HG03196 (cell line): ENCODE results near the gene GPER1.
"Not testable (repeated sequence)": the region's sequence is repeated elsewhere in the genome, so short reads cannot be mapped to it uniquely, and the experiment has no call there.

Source experiments
- ATAC-seq: cut with Tn5 transposase; IDR thresholded peaks from one replicate; pipeline ENCODE4 v1.9.1; 2021; ENCODE audit not compliant: unreplicated experiment

The GPER1 gene

DNA sequence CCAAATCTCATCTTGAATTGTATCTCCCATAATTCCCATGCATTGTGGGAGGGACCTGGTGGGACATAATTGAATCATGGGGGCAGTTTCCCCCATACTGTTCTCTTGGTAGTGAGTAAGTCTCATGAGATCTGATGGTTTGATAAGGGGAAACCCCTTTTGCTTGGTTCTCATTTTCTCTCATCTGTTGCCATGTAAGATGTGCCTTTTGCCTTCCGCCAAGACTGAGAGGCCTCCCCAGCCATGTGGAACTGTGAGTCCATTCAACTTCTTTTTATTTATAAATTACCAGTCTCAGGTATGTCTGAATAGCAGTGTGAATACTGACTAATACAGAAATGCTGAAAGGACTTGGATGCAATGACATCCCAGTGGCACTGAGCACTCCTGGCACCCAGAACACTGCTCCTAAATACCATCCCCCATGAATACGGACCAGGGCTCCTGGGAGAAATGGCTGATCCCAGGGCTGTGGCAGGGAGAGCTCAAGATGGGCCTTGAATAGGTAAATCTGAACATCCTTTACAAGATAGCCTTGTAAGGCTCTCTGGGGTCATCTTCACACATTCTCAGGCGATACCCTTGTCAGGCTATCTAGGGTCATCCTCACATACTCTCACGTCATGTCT is 52.7 kb downstream of the GPER1 start:
- ATAC-seq, result no peak

DNA sequence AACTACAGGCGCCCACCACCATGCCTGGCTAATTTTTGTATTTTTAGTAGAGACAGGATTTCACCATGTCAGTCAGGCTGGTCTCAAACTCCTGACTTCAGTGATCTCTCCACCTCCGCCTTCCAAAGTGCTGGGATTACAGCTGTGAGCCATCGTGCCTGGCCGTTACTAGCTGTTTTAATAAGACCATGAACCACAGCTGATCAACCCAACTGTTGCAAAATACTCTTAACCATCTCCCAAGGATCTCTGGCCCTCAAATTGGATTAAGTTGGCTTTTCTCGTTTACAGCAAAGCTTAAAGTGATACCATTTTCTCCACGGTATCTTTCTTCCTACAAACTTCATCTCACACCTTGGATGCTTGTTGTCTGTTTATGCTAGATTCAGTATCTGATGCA is 53.7 kb downstream of the GPER1 start:
- no peak for ATAC-seq

DNA sequence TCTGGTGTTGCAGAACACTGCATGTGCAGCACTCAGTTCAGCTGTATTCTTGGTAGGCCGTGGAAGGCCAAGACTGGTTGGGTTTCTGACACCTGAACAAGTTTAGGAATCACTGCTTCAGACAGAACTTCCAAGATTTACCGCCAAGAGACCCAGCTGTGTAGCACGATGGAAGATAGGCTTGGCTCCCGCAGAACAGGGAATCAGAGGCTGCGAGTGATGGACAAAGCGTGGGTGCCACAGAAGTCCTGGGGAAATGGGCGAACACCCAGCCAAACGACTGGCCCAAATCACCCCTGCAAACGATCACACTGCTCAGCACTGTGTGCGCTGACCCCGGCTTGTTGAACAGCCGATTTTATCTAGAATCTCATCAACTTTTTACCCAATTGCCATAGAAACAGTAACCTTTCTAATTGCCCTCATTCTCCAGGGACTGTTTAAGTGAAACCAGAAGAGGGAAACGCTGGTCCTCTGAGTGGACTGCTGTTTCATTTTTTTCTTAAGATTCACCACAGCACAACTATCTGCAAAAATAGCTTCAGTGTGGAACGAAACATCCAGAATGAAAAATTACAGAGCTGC is 54.2 kb downstream of the GPER1 start:
- ATAC-seq, result no peak

DNA sequence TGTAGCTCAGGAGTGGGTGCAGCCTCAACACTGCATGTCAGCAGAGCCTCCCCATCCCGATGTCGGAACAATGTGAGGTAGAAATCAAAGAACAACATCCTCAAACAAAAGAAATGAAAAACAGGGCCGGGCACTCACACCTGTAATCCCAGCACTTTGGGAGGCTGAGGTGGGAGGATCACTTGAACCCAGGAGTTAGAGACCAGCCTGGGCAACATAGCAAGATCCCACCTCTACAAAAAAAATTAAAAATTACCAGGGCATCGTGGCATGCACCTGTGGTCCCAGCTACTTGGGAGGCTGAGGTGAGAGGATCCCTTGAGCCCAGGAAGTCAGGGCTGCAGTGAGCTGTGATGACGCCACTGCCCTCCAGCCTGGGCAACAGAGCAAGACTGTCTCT is 55.1 kb downstream of the GPER1 start:
- ATAC-seq, result not testable (repeated sequence)
